SIG-M5 treated with dmso at 0.1 percent for 504 hours (cell line): ENCODE measurements around the gene LRBA.
A peak's percentile ranks its signal among the peaks of the same experiment; 100 is the strongest.
"Not testable (repeated sequence)": the region's sequence is repeated elsewhere in the genome, so short reads cannot be mapped to it uniquely, and the experiment has no call there.

ENCODE experiments used
- DNase-seq: peaks from one replicate; lab custom pipeline; 2025; ENCODE audit not compliant: unreplicated experiment; lab: John Stamatoyannopoulos, UW

LRBA gene

GRCh38 chr4:151014521-151015458, at the start of gene LRBA:
LRBA (minus strand) TSS chr4:151015284; CDS start chr4:151014642, 642 bp downstream.
- peak; percentile 77 for DNase-seq

- DNase-seq: not testable (repeated sequence)
Observed at GRCh38 chr4:151063143-151063542, 48.1 kb upstream of the LRBA start.

GRCh38 chr4:151055539-151055938, 40.5 kb upstream of the LRBA start:
- no peak for DNase-seq

- no peak for DNase-seq
Observed at GRCh38 chr4:151052785-151053184, 37.7 kb upstream of the LRBA start.

- no peak for DNase-seq
Observed at GRCh38 chr4:151049430-151049884, 34.4 kb upstream of the LRBA start.

- no peak for DNase-seq
Observed at GRCh38 chr4:151048913-151049312, 33.8 kb upstream of the LRBA start.

- DNase-seq: no peak
Observed at GRCh38 chr4:151046609-151047008, 31.5 kb upstream of the LRBA start.

GRCh38 chr4:151045907-151046306, 30.8 kb upstream of the LRBA start:
- DNase-seq: no peak

- no peak for DNase-seq
Observed at GRCh38 chr4:151043803-151044515, 28.9 kb upstream of the LRBA start.

- no peak for DNase-seq
Observed at GRCh38 chr4:151039733-151040132, 24.6 kb upstream of the LRBA start.

- DNase-seq: no peak
Observed at GRCh38 chr4:151038452-151039157, 23.5 kb upstream of the LRBA start.

- no peak for DNase-seq
Observed at GRCh38 chr4:151035911-151036310, 20.8 kb upstream of the LRBA start.

- peak; percentile 69 for DNase-seq
Observed at GRCh38 chr4:151035328-151035727, 20.2 kb upstream of the LRBA start.

GRCh38 chr4:151034829-151035228, 19.7 kb upstream of the LRBA start:
- DNase-seq: no peak

GRCh38 chr4:151031831-151032605, 16.9 kb upstream of the LRBA start:
- DNase-seq: no peak

- DNase-seq: no peak
Observed at GRCh38 chr4:151029537-151029936, 14.5 kb upstream of the LRBA start.

GRCh38 chr4:151029006-151029405, 13.9 kb upstream of the LRBA start:
- not testable (repeated sequence) for DNase-seq

- DNase-seq: no peak
Observed at GRCh38 chr4:151025759-151026158, 10.7 kb upstream of the LRBA start.

GRCh38 chr4:151022586-151022985, 7.5 kb upstream of the LRBA start:
- DNase-seq: no peak

- no peak for DNase-seq
Observed at GRCh38 chr4:151021637-151022334, 6.7 kb upstream of the LRBA start.
